Lung (tissue), 12 donors: ENCODE measurements around the gene RIOK2. TPM values are rescaled to one million over a fixed set of nuclear protein-coding genes. Genes with fewer than 3 reads are reported as not detected.

ENCODE experiments used
- ATAC-seq: fragments of 200-7000 bp; cut with Tn5 transposase; one replicate; pipeline ENCODE4 v1.9.1; 2020; ENCODE audit warnings: moderate number of reproducible peaks; ENCODE audit not compliant: insufficient read depth, low FRiP score
- DNase-seq, 3 donors: peaks; one replicate each; pipeline ENCODE4 v3.0.0-alpha.2; 2013 to 2017
- H3K27ac ChIP-seq, 2 donors: one replicate each; pipeline ENCODE4 v1.5.1; 2013; ENCODE audit warnings: mild to moderate bottlenecking in 2 of 2, moderate library complexity in 2 of 2, control low read depth in 1 of 2, inconsistent platforms in 1 of 2, low read depth in 1 of 2, low read length in 1 of 2
- H3K27me3 ChIP-seq, 3 donors: one replicate each; pipeline ENCODE4 v1.5.1; 2013; ENCODE audit warnings: low read length in 2 of 3; ENCODE audit not compliant: control insufficient read depth in 3 of 3, insufficient read depth in 3 of 3
- H3K36me3 ChIP-seq, 4 donors: one replicate each; pipeline ENCODE4 v1.5.1; 2013; ENCODE audit warnings: low read length in 4 of 4, mild to moderate bottlenecking in 1 of 4, moderate library complexity in 1 of 4; ENCODE audit not compliant: control insufficient read depth in 4 of 4, insufficient read depth in 4 of 4
- H3K4me1 ChIP-seq, 5 donors: one replicate each; pipeline ENCODE4 v1.5.1; 2013; ENCODE audit warnings: low read length in 5 of 5, mild to moderate bottlenecking in 2 of 5, moderate library complexity in 1 of 5; ENCODE audit not compliant: control insufficient read depth in 5 of 5, insufficient read depth in 5 of 5
- H3K4me3 ChIP-seq: one replicate; pipeline ENCODE4 v1.5.1; 2013; ENCODE audit warnings: mild to moderate bottlenecking, control low read depth, moderate library complexity
- H3K9ac ChIP-seq, 2 donors: one replicate each; pipeline ENCODE4 v1.5.1; 2013; ENCODE audit warnings: low read length in 2 of 2, control low read depth in 1 of 2; ENCODE audit not compliant: insufficient read depth in 1 of 2
- H3K9me3 ChIP-seq, 4 donors: one replicate each; pipeline ENCODE4 v1.5.1; 2013; ENCODE audit warnings: low read length in 3 of 4, mild to moderate bottlenecking in 1 of 4, moderate library complexity in 1 of 4; ENCODE audit not compliant: control insufficient read depth in 4 of 4, insufficient read depth in 3 of 4
- WGBS, 2 donors: extraction: QIAGEN DNeasy Blood & Tissue Kit; methylation state at CpG; one replicate each; pipeline ENCODE4 v1.1.7; 2013; 5-methylcytosine and 5-hydroxymethylcytosine counted together
- polyA plus RNA-seq, 2 donors: library from polyadenylated mRNA; stranded (reverse); fragments of 200-250 nt; gene quantifications; one replicate each; pipeline ENCODE4 v1.2.1, GENCODE V29; 2013
- total RNA-seq, 2 donors: library from RNA; depleted of rRNA in 1 of 2; stranded (reverse); fragments of >200 nt in 1 of 2; gene quantifications; one replicate each; pipeline ENCODE4 v1.2.1, GENCODE V29; 2014 to 2021
- TF ChIP-seq, protein P1 (sequence below): IDR thresholded peaks from 2 replicates; pipeline ENCODE4 v1.5.1; 2012; ENCODE audit warnings: mild to moderate bottlenecking; ENCODE audit errors: control extremely low read depth, extremely low read depth
- donor health status: control.
- donor health status: control.
- donor health status: Bipolar disorder and iron deficiency.
- donor health status: healthy.
- donor health status: DM: yes; HTN: yes; CAD: no.

Gene RIOK2
- total and polyA plus RNA-seq, 4 donors: 6.9 to 49.8 (median 19.6) TPM

- Histone ChIP-seq H3K4me1 (peaks cover 0 to 1% (median 0%) of the 10 kb centered on the region in 5 donors), H3K27ac (no peak overlapping the region), H3K9ac (no peak overlapping the region), H3K4me3 (no peak overlapping the region), H3K9me3 (no peaks in the 10 kb centered on the region), H3K36me3 (no peaks in the 10 kb centered on the region), H3K27me3 (no peaks in the 10 kb centered on the region)
- TF ChIP-seq, protein P1, sequence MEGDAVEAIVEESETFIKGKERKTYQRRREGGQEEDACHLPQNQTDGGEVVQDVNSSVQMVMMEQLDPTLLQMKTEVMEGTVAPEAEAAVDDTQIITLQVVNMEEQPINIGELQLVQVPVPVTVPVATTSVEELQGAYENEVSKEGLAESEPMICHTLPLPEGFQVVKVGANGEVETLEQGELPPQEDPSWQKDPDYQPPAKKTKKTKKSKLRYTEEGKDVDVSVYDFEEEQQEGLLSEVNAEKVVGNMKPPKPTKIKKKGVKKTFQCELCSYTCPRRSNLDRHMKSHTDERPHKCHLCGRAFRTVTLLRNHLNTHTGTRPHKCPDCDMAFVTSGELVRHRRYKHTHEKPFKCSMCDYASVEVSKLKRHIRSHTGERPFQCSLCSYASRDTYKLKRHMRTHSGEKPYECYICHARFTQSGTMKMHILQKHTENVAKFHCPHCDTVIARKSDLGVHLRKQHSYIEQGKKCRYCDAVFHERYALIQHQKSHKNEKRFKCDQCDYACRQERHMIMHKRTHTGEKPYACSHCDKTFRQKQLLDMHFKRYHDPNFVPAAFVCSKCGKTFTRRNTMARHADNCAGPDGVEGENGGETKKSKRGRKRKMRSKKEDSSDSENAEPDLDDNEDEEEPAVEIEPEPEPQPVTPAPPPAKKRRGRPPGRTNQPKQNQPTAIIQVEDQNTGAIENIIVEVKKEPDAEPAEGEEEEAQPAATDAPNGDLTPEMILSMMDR: no peak
- WGBS, 2 donors: 66 to 70% methylated on average over 3 of the region's 3 CpGs
- ATAC-seq (no peak), DNase-seq (no peak)
Measured at GRCh38 chr5:97148288-97148687, 34.8 kb downstream of the RIOK2 start.

DNA sequence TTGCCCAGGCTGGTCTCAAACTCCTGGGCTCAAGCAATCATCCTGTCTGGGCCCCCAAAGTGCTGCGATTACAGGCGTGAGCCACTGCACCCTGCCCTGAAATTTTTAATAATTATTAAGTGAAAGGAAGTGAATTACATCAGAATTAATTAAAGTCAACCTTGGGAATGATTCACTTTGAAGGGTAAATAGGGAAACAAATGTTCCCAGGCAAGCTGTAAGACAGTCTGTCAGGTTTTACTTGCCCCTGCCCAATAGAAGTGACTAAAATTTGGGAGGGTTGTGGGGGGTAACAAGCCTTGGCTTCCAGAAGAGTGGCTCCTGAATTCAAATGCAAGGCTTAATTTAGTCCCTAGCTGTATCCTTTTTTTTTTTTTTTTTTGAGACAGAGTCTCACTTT lies 39.3 kb downstream of the RIOK2 start:
- peaks cover 0 to 7% (median 1%) of the 10 kb centered on the region in 5 donors for H3K4me1 ChIP-seq
- H3K4me3 ChIP-seq: no peak overlapping the region
- ATAC-seq: no peak
- no peaks in the 10 kb centered on the region for H3K27me3 ChIP-seq
- H3K36me3 ChIP-seq: no peaks in the 10 kb centered on the region
- H3K27ac ChIP-seq: no peak overlapping the region
- TF ChIP-seq, protein P1: no peak
- H3K9me3 ChIP-seq: no peaks in the 10 kb centered on the region
- no peak for DNase-seq
- 97 to 100% methylated on average over 2 of the region's 2 CpGs for WGBS, 2 donors
- H3K9ac ChIP-seq: no peak overlapping the region

GRCh38 chr5:97142521-97143254 lies 40.4 kb downstream of the RIOK2 start, which contains the start of gene LIX1:
TSS of gene LIX1 (minus strand) at chr5:97142611. CDS start at chr5:97142576, 35 bp downstream.
- no peak for ATAC-seq
- WGBS, 2 donors: 52 to 53% methylated on average over 6 of the region's 6 CpGs

More at GRCh38 chr5:97142521-97143254, 40.4 kb downstream of the RIOK2 start, which contains the start of gene LIX1:
- no peaks in the 10 kb centered on the region for H3K36me3 ChIP-seq
- no peak within 1 kb of the TSS for H3K4me3 ChIP-seq
- peaks cover 0 to 7% (median 1%) of the 10 kb centered on the region in 5 donors for H3K4me1 ChIP-seq
- no peak within 1 kb of the TSS for H3K9ac ChIP-seq
- DNase-seq: peak; percentile 60 to 78 (median 76)
- no peaks in the 10 kb centered on the region for H3K9me3 ChIP-seq
- no peaks in the 10 kb centered on the region for H3K27me3 ChIP-seq
- H3K27ac ChIP-seq: no peak within 1 kb of the TSS
- TF ChIP-seq, protein P1: peak; percentile 21
